ENCODE data around the gene AKAIN1.
A peak's percentile ranks its signal among the peaks of the same experiment; 100 is the strongest.

AKAIN1 gene

GRCh38 chr18:5197032-5197434 lies at the start of gene AKAIN1:
TSS of gene AKAIN1 (minus strand) at chr18:5197257. CDS start at chr18:5197053, 204 bp downstream.
- Mint-ChIP-seq H3K27ac (no peak within 1 kb of the TSS), H3K27me3 (peaks cover 67 to 82% of the 10 kb centered on the region in 2 donors), H3K9me3 (peaks cover 0 to 2% of the 10 kb centered on the region in 2 donors), H3K36me3 (peaks cover 3 to 6% of the 10 kb centered on the region in 2 donors), H3K4me1 (peaks cover 5 to 7% of the 10 kb centered on the region in 2 donors), H3K4me3 (peak within 1 kb of the TSS; percentile 52 to 66)
- ATAC-seq (replicated peaks) = peak; percentile 50 to 61
- DNase-seq = no peak

- ATAC-seq (replicated peaks) = no peak
- Mint-ChIP-seq H3K27me3 (no peaks in the 10 kb centered on the region), H3K9me3 (peaks cover 0 to 3% of the 10 kb centered on the region in 2 donors), H3K36me3 (peaks cover 26 to 39% of the 10 kb centered on the region in 2 donors), H3K4me1 (peaks cover 4 to 24% of the 10 kb centered on the region in 2 donors), H3K27ac (no peak overlapping the region), H3K4me3 (no peak overlapping the region)
- DNase-seq = no peak
Measured at GRCh38 chr18:5244941-5245340, 47.9 kb upstream of the AKAIN1 start.

GRCh38 chr18:5239447-5239846 lies 42.4 kb upstream of the AKAIN1 start:
- Mint-ChIP-seq H3K4me3 (peak overlapping the region; percentile 6 to 16), H3K27ac (no peak overlapping the region), H3K4me1 (peaks cover 7 to 39% of the 10 kb centered on the region in 2 donors), H3K36me3 (peaks cover 26 to 38% of the 10 kb centered on the region in 2 donors), H3K27me3 (peaks cover 0 to under 1% of the 10 kb centered on the region in 2 donors), H3K9me3 (no peaks in the 10 kb centered on the region)
- ATAC-seq (replicated peaks) (no peak), DNase-seq (no peak)

GRCh38 chr18:5238371-5238976 lies 41.4 kb upstream of the AKAIN1 start:
- Mint-ChIP-seq H3K27me3 (peaks cover 0 to 10% of the 10 kb centered on the region in 2 donors), H3K4me1 (peaks cover 7 to 39% of the 10 kb centered on the region in 2 donors), H3K27ac (peak overlapping the region; percentile 99), H3K36me3 (peaks cover 19 to 30% of the 10 kb centered on the region in 2 donors), H3K4me3 (peak overlapping the region; percentile 95), H3K9me3 (no peaks in the 10 kb centered on the region)
- ATAC-seq (replicated peaks) (peak; percentile 56 to 59), DNase-seq (peak; percentile 27)

GRCh38 chr18:5237723-5238370 lies 40.8 kb upstream of the AKAIN1 start:
- peak overlapping the region; percentile 99 for H3K27ac Mint-ChIP-seq
- peak; percentile 90 for DNase-seq
- H3K27me3 Mint-ChIP-seq = peaks cover 0 to 10% of the 10 kb centered on the region in 2 donors
- H3K36me3 Mint-ChIP-seq = peaks cover 15 to 26% of the 10 kb centered on the region in 2 donors
- H3K4me3 Mint-ChIP-seq = peak overlapping the region; percentile 95
- no peaks in the 10 kb centered on the region for H3K9me3 Mint-ChIP-seq
- peaks cover 7 to 39% of the 10 kb centered on the region in 2 donors for H3K4me1 Mint-ChIP-seq
- ATAC-seq (replicated peaks) = peak; percentile 94 to 95

GRCh38 chr18:5237083-5237722 lies 40.1 kb upstream of the AKAIN1 start:
- DNase-seq (no peak), ATAC-seq (replicated peaks) (peak; percentile 39 to 46)
- no peaks in the 10 kb centered on the region for H3K9me3 Mint-ChIP-seq
- peaks cover 10 to 23% of the 10 kb centered on the region in 2 donors for H3K36me3 Mint-ChIP-seq
- H3K27me3 Mint-ChIP-seq = peaks cover 2 to 16% of the 10 kb centered on the region in 2 donors
- peak overlapping the region; percentile 95 for H3K4me3 Mint-ChIP-seq
- H3K4me1 Mint-ChIP-seq = peaks cover 5 to 33% of the 10 kb centered on the region in 2 donors
- peak overlapping the region; percentile 99 for H3K27ac Mint-ChIP-seq

- no peak overlapping the region for H3K4me3 Mint-ChIP-seq
- ATAC-seq (replicated peaks) (no peak), DNase-seq (no peak)
- peaks cover 0 to 1% of the 10 kb centered on the region in 2 donors for H3K9me3 Mint-ChIP-seq
- H3K4me1 Mint-ChIP-seq = no peaks in the 10 kb centered on the region
- no peaks in the 10 kb centered on the region for H3K36me3 Mint-ChIP-seq
- H3K27me3 Mint-ChIP-seq = peaks cover 20 to 57% of the 10 kb centered on the region in 2 donors
- H3K27ac Mint-ChIP-seq = no peak overlapping the region
Measured at GRCh38 chr18:5214583-5215351, 17.7 kb upstream of the AKAIN1 start.

- no peak overlapping the region for H3K4me3 Mint-ChIP-seq
- no peak for ATAC-seq (replicated peaks)
- H3K27me3 Mint-ChIP-seq = peaks cover 13 to 37% of the 10 kb centered on the region in 2 donors
- no peaks in the 10 kb centered on the region for H3K4me1 Mint-ChIP-seq
- peaks cover 0 to 2% of the 10 kb centered on the region in 2 donors for H3K9me3 Mint-ChIP-seq
- no peak overlapping the region for H3K27ac Mint-ChIP-seq
- no peak for DNase-seq
- no peaks in the 10 kb centered on the region for H3K36me3 Mint-ChIP-seq
Measured at GRCh38 chr18:5207471-5208150, 10.6 kb upstream of the AKAIN1 start.

- H3K27ac Mint-ChIP-seq = no peak overlapping the region
Measured at GRCh38 chr18:5198311-5198710, 1.3 kb upstream of the AKAIN1 start.

GRCh38 chr18:5197461-5197860 lies 404 bp upstream of the AKAIN1 start:
- Mint-ChIP-seq H3K27ac (no peak overlapping the region), H3K36me3 (peaks cover 3 to 6% of the 10 kb centered on the region in 2 donors), H3K27me3 (peaks cover 68 to 82% of the 10 kb centered on the region in 2 donors), H3K4me1 (peaks cover 5 to 7% of the 10 kb centered on the region in 2 donors), H3K4me3 (no peak overlapping the region), H3K9me3 (peaks cover 0 to 2% of the 10 kb centered on the region in 2 donors)
- ATAC-seq (replicated peaks) (no peak), DNase-seq (no peak)

More at GRCh38 chr18:5198311-5198710, 1.3 kb upstream of the AKAIN1 start:
- H3K36me3 Mint-ChIP-seq = peaks cover 3 to 6% of the 10 kb centered on the region in 2 donors
- peaks cover 67 to 83% of the 10 kb centered on the region in 2 donors for H3K27me3 Mint-ChIP-seq
- ATAC-seq (replicated peaks) (no peak), DNase-seq (no peak)
- H3K4me3 Mint-ChIP-seq = no peak overlapping the region
- H3K9me3 Mint-ChIP-seq = peaks cover 0 to 2% of the 10 kb centered on the region in 2 donors
- H3K4me1 Mint-ChIP-seq = peaks cover 5 to 7% of the 10 kb centered on the region in 2 donors

GRCh38 chr18:5196253-5197031 lies 615 bp downstream of the AKAIN1 start:
- peak overlapping the region in 1 of 2 donors; percentile 66 for H3K4me3 Mint-ChIP-seq
- no peak overlapping the region for H3K27ac Mint-ChIP-seq
- peaks cover 0 to 2% of the 10 kb centered on the region in 2 donors for H3K9me3 Mint-ChIP-seq
- ATAC-seq (replicated peaks) (peak in 1 of 2 donors; percentile 20), DNase-seq (no peak)
- peaks cover 66 to 78% of the 10 kb centered on the region in 2 donors for H3K27me3 Mint-ChIP-seq
- H3K4me1 Mint-ChIP-seq = peaks cover 5 to 7% of the 10 kb centered on the region in 2 donors
- H3K36me3 Mint-ChIP-seq = peaks cover 3 to 6% of the 10 kb centered on the region in 2 donors

GRCh38 chr18:5195656-5196055 lies 1.4 kb downstream of the AKAIN1 start:
- Mint-ChIP-seq H3K27me3 (peaks cover 66 to 73% of the 10 kb centered on the region in 2 donors), H3K4me3 (no peak overlapping the region), H3K4me1 (peaks cover 5 to 7% of the 10 kb centered on the region in 2 donors), H3K36me3 (peaks cover 3 to 6% of the 10 kb centered on the region in 2 donors), H3K9me3 (peaks cover 0 to 2% of the 10 kb centered on the region in 2 donors), H3K27ac (no peak overlapping the region)
- ATAC-seq (replicated peaks) (no peak), DNase-seq (no peak)

GRCh38 chr18:5180254-5180653 lies 16.8 kb downstream of the AKAIN1 start:
- Mint-ChIP-seq H3K4me3 (no peak overlapping the region), H3K9me3 (no peaks in the 10 kb centered on the region), H3K36me3 (no peaks in the 10 kb centered on the region), H3K27ac (no peak overlapping the region), H3K4me1 (peaks cover 0 to 1% of the 10 kb centered on the region in 2 donors), H3K27me3 (peaks cover 18 to 26% of the 10 kb centered on the region in 2 donors)
- ATAC-seq (replicated peaks) (no peak), DNase-seq (no peak)

All from stimulated activated naive B cell treated with anti-CD40 and anti-IgM and Interleukin-4, amounts not matched to agents 10 μg/mL and 1 μg/mL and 100 μg/mL, for 72 hours (primary cell).